GM12874 (cell line): ENCODE measurements around the gene DPH6.

Experiments
- CTCF ChIP-seq: IDR thresholded peaks from 2 replicates; pipeline ENCODE4 v1.5.1; 2011; ENCODE audit warnings: low read depth, mild to moderate bottlenecking, control low read depth, low read length, moderate library complexity; ENCODE audit not compliant: insufficient read depth

DPH6 gene

GRCh38 chr15:35496585-35496984, 49.4 kb downstream of the DPH6 start:
- TF ChIP-seq CTCF = no peak

- no peak for TF ChIP-seq CTCF
Observed at GRCh38 chr15:35495080-35495479, 50.9 kb downstream of the DPH6 start.

- no peak for TF ChIP-seq CTCF
Observed at GRCh38 chr15:35491999-35492398, 54.0 kb downstream of the DPH6 start.

GRCh38 chr15:35491173-35491572, 54.8 kb downstream of the DPH6 start:
- TF ChIP-seq CTCF = no peak

- TF ChIP-seq CTCF = no peak
Observed at GRCh38 chr15:35490511-35490910, 55.5 kb downstream of the DPH6 start.

- no peak for TF ChIP-seq CTCF
Observed at GRCh38 chr15:35487417-35487816, 58.5 kb downstream of the DPH6 start.

GRCh38 chr15:35486296-35486695, 59.7 kb downstream of the DPH6 start:
- no peak for TF ChIP-seq CTCF

- TF ChIP-seq CTCF = no peak
Observed at GRCh38 chr15:35485411-35485810, 60.6 kb downstream of the DPH6 start.
